ENCODE results near the gene LNX1. TPM values are rescaled to one million over a fixed set of nuclear protein-coding genes. Genes with fewer than 3 reads are reported as not detected.

LNX1 gene
- total RNA-seq, 2 experiments from 2014 or later = not detected

DNA sequence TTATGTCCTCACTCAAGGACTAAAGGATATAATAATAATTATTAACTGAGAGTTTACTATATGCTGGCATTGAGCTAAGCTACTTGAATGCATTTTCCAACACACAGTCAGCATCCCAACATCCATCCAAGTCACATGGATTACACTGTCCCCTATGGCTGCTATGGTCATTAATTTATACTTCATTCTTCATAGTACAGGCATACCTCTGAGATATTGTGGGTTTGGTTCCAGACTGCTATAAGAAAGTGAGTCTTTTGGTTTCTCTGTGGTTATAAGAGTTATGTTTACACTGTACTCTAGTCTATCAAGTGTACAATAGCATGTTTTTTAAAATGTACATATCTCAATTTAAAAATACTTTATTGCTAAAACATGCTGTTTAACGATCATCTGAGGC, 89.2 kb downstream of the LNX1 start:
- DNase-seq (no peak), ATAC-seq (no peak)
- peaks cover 5% of the 10 kb centered on the region for H3K27me3 Mint-ChIP-seq
- no peaks in the 10 kb centered on the region for H3K36me3 Mint-ChIP-seq
- no peak overlapping the region for H3K4me3 Mint-ChIP-seq
- H3K27ac Mint-ChIP-seq = no peak overlapping the region
- no peaks in the 10 kb centered on the region for H3K9me3 Mint-ChIP-seq (ENCODE audit: low read depth)
- H3K4me1 Mint-ChIP-seq = no peaks in the 10 kb centered on the region
- CTCF ChIA-PET = interaction anchor here (1.9 kb wide), 1 partner anchor 11 kb away, joined by 4 read pairs; no protein-coding TSS in a partner anchor

DNA sequence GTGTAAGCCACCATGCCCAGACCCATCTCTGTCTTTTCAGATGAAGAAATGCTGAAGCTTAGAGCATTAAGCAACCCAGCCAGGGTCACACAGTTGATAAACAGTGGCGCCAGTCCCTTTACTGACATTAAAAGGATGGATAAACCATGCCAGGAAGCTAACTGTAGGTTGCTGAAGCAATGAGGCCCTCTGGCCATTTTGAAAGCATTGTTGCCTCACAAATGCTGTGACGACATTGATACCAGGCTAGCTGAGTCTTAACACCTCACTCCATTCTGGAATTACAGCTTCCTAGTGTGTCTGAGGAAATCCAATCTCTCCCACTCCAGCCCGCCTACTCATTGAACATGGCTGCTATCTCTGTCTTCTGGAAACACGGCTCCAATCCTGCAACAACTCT, 89.7 kb downstream of the LNX1 start:
- Mint-ChIP-seq H3K27ac (no peak overlapping the region), H3K9me3 (ENCODE audit: low read depth) (no peaks in the 10 kb centered on the region)
- CTCF ChIA-PET = interaction anchor here (1.9 kb wide), 1 partner anchor 11 kb away, joined by 4 read pairs; no protein-coding TSS in a partner anchor

DNA sequence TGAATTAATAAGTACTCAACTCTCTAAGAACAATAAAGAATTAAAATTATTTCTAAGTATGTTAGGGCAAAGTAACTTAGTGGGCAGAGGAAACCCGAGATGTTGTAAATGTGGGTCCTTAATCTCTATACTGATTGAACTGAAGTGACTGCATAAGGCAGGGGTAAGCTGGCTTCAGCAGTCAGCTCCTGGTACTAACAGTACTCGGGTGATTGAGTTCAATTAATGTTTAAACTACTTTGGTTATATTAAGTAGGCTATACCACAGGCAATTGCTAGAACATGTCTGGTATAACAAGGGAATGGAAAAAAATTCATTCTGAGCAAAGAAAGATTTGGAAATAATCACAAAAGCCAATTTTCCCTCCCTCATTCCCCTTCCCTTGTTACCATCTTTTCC, 90.7 kb downstream of the LNX1 start:
- no peaks in the 10 kb centered on the region for H3K4me1 Mint-ChIP-seq
- no peaks in the 10 kb centered on the region for H3K36me3 Mint-ChIP-seq
- no peaks in the 10 kb centered on the region for H3K9me3 Mint-ChIP-seq (ENCODE audit: low read depth)
- peaks cover 2% of the 10 kb centered on the region for H3K27me3 Mint-ChIP-seq
- ATAC-seq (no peak), DNase-seq (no peak)
- CTCF ChIA-PET = interaction anchor here (1.9 kb wide), 1 partner anchor 10 kb away, joined by 4 read pairs; no protein-coding TSS in a partner anchor
- no peak overlapping the region for H3K4me3 Mint-ChIP-seq
- no peak overlapping the region for H3K27ac Mint-ChIP-seq

More for the DNA sequence above, 89.7 kb downstream of the LNX1 start:
- Mint-ChIP-seq H3K27me3 (peaks cover 5% of the 10 kb centered on the region), H3K4me3 (no peak overlapping the region), H3K36me3 (no peaks in the 10 kb centered on the region), H3K4me1 (no peaks in the 10 kb centered on the region)
- DNase-seq (no peak), ATAC-seq (no peak)

DNA sequence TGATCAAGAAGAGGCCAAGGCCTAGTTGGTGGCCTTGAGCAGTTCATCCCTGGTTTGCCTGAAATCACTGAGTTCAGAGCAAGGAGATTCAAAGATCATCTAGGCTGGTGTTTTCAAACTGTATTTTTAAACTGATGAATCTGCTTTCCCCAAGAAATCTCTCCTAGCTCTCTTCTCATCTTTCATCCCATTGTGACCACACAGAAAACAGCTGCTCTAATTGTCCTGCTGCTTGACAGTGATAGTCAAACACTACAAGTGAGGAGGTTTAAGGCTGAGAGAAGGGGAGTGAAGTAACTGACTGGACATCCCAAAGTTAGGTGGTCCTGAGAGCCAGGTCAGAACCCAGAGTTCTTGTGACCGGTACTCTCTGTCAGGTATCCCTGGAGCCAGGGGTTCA, 91.5 kb downstream of the LNX1 start:
- no peak for ATAC-seq
- no peak overlapping the region for H3K27ac Mint-ChIP-seq
- CTCF ChIA-PET = no interaction called here

DNA sequence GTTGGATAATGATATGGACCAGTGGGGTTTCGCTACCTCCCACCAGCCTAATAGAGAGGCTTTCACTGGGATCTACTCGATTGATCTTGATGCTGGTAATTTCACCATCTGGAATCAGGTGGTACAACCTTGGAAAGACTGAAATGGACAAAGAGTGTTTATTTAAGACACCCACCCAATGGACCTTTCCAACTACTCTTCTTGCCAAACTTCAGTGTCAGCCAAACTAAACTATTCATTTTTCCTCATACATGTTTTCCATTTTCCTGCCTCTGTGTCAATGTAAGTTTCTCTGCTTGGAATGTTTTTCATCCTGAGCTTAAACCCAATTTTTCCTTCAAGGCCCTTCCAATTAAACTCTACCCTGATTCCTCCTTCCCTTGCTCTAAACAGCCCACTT, 92.6 kb downstream of the LNX1 start:
- DNase-seq (no peak), ATAC-seq (no peak)
- H3K27ac Mint-ChIP-seq = no peak overlapping the region
- CTCF ChIA-PET = no interaction called here
- no peaks in the 10 kb centered on the region for H3K27me3 Mint-ChIP-seq
- H3K9me3 Mint-ChIP-seq (ENCODE audit: low read depth) = no peaks in the 10 kb centered on the region
- H3K4me1 Mint-ChIP-seq = no peaks in the 10 kb centered on the region
- no peaks in the 10 kb centered on the region for H3K36me3 Mint-ChIP-seq
- no peak overlapping the region for H3K4me3 Mint-ChIP-seq

More for the DNA sequence above, 91.5 kb downstream of the LNX1 start:
- Mint-ChIP-seq H3K27me3 (no peaks in the 10 kb centered on the region), H3K4me3 (no peak overlapping the region), H3K9me3 (ENCODE audit: low read depth) (no peaks in the 10 kb centered on the region), H3K4me1 (no peaks in the 10 kb centered on the region), H3K36me3 (no peaks in the 10 kb centered on the region)
- DNase-seq = no peak

DNA sequence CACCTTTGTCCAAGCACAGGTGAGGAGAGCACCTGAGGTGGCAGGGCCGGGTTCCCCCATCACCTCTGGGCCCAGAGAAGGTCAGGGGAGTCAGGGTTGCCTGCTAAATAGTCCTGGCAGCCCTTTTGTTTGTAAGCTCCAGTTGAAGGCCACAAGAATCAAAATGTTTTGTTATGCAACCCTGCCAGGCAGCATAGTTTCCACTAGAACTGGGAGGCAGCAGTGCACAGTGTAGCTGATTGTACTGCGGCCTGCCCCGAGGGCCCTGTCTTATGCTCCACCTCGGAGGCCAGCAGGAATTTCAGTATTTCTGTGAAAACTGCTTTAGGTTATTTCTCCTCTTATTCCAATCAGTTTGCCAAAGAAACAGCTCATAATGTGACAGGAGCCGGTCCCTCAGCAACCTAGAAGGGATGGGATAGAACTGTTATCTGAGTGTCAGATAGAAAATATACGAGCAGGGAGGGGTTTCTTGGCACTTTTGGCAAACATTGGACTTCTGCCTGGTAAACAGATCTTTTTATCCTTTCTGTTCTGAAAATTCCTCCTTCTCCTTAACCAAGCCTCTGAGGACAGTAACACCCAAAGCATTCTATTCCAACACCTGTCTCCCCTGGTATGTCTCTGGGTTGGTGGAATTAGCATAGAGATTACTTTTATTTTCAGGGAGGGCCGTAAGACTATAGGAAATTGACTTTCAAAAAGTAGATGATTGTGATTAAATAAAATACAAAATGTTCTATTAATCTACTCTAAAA, 93.6 kb downstream of the LNX1 start:
- H3K4me1 Mint-ChIP-seq = no peaks in the 10 kb centered on the region
- no peaks in the 10 kb centered on the region for H3K27me3 Mint-ChIP-seq
- no peaks in the 10 kb centered on the region for H3K36me3 Mint-ChIP-seq
- ATAC-seq = no peak
- CTCF ChIA-PET = no interaction called here
- no peak overlapping the region for H3K4me3 Mint-ChIP-seq
- no peaks in the 10 kb centered on the region for H3K9me3 Mint-ChIP-seq (ENCODE audit: low read depth)
- no peak overlapping the region for H3K27ac Mint-ChIP-seq
- DNase-seq = no peak

DNA sequence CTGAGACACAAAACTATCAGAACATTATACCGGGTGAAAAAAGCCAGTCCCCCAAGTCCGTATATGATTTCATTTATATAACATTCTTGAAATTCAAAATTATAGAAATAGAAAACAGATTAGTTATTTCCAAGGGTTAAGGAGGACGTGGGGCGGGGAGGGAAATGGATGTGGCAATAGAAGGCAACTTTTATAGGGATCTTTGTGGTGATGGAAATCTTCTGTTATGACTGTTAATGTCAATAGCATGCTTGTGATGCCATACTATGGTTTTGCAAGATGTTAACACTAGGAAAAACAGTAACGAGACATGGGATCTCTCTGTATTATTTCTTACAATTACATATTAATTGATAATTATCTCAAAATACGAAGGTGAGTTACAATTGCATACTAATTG, 96.4 kb downstream of the LNX1 start:
- ATAC-seq (no peak), DNase-seq (no peak)
- H3K4me1 Mint-ChIP-seq = no peaks in the 10 kb centered on the region
- peaks cover 8% of the 10 kb centered on the region for H3K27me3 Mint-ChIP-seq
- no peak overlapping the region for H3K4me3 Mint-ChIP-seq
- no peaks in the 10 kb centered on the region for H3K9me3 Mint-ChIP-seq (ENCODE audit: low read depth)
- no peak overlapping the region for H3K27ac Mint-ChIP-seq
- CTCF ChIA-PET = no interaction called here
- H3K36me3 Mint-ChIP-seq = no peaks in the 10 kb centered on the region

DNA sequence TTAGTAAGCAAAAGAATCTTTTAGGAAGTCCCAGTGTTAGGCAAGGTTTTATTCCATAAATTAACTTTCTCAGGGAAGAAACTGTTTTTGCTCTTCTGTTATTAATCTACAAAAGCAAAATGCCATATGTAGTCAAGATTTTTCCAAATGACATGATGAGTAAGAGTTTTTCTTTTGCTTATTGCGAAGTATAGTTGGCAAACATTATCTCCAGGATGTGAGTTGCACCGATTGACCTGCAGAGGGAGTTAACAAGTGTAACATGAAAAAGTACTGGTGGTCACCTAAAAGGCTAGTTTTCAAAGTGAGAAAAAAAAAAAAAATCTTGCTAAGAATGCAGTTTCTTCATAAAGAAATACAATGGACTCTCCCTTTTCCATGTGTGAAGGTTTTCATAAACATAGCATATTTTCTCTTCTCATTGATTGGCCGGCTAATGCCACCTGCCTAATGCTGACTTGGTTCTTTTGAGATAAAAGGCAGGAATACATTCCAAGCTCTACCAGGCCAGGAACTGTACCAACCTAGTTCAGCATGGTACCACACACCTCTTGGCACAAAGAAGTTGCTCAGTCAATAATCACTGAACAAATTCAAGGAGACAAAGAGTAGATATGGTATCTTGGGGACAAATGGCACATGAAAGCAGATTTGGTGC, 100.2 kb downstream of the LNX1 start:
- DNase-seq (no peak), ATAC-seq (no peak)
- Mint-ChIP-seq H3K36me3 (no peaks in the 10 kb centered on the region), H3K27ac (no peak overlapping the region), H3K9me3 (ENCODE audit: low read depth) (no peaks in the 10 kb centered on the region), H3K4me3 (no peak overlapping the region), H3K27me3 (peaks cover 23% of the 10 kb centered on the region), H3K4me1 (no peaks in the 10 kb centered on the region)
- CTCF ChIA-PET = interaction anchor here (1.1 kb wide), 1 partner anchor 10 kb away, joined by 4 read pairs; no protein-coding TSS in a partner anchor

DNA sequence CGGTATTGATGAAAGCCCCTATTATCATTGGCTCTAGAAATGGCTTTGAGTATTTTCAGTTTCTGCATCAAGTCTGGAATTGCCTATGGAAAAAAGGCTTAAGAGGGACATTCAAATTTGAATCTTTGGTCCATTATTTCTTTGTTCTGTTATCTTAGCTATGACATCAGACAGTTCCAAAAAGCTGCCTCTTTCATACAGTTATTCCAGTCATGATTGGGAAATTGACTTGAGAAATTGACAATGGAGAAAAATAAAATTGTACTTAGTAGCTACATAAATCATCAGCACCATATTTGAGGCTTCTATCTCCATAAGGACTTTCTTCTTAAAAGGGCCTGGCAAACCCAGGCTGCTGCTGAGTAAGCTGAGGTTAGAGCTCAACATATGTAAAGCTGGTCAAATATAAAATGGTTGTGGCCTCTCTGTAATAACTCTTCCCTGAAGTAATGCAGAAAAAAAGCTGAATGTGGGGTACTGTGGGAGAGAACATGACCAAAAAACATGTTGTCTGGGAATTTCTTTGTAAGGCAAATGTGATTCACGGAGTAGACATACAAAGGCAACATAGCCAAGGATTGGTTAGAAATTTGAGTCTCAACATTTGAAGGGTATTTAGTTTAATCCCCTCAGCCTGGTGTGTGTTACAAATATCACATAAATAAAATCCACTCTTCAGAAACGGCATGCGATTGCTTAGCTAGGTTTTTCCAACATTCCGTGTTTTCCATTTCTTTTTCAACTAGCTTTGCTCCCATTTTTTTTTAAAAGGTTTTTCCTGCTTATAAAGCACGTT, 100.9 kb downstream of the LNX1 start:
- Mint-ChIP-seq H3K36me3 (no peaks in the 10 kb centered on the region), H3K4me1 (no peaks in the 10 kb centered on the region), H3K9me3 (ENCODE audit: low read depth) (no peaks in the 10 kb centered on the region), H3K27me3 (peaks cover 27% of the 10 kb centered on the region), H3K4me3 (no peak overlapping the region), H3K27ac (no peak overlapping the region)
- no peak for DNase-seq
- no peak for ATAC-seq
- CTCF ChIA-PET = interaction anchor here (0.6 to 1.1 kb wide), 3 partner anchors 11 to 36 kb away, joined by 3 to 4 read pairs (median 3); no protein-coding TSS in a partner anchor

DNA sequence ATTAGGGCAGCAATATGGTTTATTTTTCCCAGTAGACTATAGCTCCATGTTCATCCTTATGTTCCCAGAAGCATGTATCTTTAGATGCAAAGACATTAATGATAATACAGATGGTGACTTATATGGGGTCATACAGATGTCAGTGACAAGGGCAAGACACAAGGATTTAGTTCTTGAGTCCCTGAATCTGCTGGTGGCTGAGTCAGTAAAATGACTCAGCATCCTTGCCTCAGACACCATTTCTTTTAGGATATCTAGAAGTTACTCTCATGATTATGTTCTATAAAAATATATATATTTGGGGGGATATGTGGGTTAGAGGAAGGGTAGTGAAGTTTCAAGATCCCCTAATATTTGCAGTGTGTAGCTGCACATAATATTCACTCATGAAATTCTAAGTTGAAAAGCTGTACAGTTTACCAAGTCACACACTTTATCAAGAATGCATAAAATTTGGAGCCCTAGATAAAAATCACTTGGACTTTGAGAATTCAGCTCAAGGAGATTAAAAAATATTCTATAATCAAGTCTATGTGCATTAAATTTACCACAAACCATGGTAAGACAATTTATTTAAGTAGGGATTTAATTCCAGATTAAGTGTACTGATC, 101.9 kb downstream of the LNX1 start:
- H3K27me3 Mint-ChIP-seq = peaks cover 31% of the 10 kb centered on the region
- no peak overlapping the region for H3K4me3 Mint-ChIP-seq
- CTCF ChIA-PET = interaction anchor here (1.1 kb wide), 1 partner anchor 35 kb away, joined by 3 read pairs; no protein-coding TSS in a partner anchor
- H3K9me3 Mint-ChIP-seq (ENCODE audit: low read depth) = no peaks in the 10 kb centered on the region
- H3K36me3 Mint-ChIP-seq = no peaks in the 10 kb centered on the region
- no peak overlapping the region for H3K27ac Mint-ChIP-seq
- DNase-seq (no peak), ATAC-seq (no peak)
- no peaks in the 10 kb centered on the region for H3K4me1 Mint-ChIP-seq

DNA sequence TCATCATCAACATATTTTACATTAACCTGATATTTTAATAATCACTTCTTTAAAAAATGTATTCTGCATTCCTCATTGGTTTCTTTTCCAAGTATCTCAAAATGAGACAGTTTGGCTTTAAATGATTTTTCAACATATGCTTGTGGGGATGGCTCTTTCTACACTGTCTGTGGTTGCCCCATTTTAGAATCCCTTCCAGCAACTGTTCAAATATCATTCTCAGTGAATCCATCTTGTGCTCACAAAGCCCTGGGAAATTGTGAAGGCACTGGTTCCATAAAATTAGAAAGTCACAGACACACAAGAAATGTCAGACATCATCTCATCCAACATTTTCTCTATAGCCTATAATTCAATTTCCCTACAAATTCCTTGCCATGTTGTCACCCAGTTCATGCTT, 103.5 kb downstream of the LNX1 start:
- CTCF ChIA-PET = no interaction called here
- Mint-ChIP-seq H3K4me1 (no peaks in the 10 kb centered on the region), H3K27ac (no peak overlapping the region), H3K36me3 (no peaks in the 10 kb centered on the region), H3K9me3 (ENCODE audit: low read depth) (no peaks in the 10 kb centered on the region), H3K4me3 (no peak overlapping the region), H3K27me3 (peaks cover 36% of the 10 kb centered on the region)
- no peak for DNase-seq
- ATAC-seq = no peak

DNA sequence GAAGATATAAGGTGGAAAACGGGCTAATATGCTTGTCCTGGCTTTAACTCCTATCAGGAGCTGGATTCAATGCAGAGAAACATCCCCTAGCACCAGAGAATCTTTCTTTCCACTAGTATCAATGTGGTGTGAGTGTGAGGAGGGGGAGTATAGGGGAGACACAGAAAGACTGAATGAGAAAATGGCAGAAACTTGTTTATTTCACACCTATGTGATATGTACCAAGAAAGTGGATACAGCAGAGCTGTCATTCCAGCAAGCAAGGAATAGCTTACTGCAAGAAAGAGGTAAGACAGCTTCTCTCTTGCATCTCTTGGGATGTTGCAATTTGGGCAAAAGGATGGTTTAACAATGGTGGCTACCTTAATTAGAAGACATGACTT, 105.6 kb downstream of the LNX1 start:
- Mint-ChIP-seq H3K36me3 (no peaks in the 10 kb centered on the region), H3K9me3 (ENCODE audit: low read depth) (no peaks in the 10 kb centered on the region), H3K27me3 (peaks cover 46% of the 10 kb centered on the region), H3K4me3 (no peak overlapping the region), H3K27ac (no peak overlapping the region), H3K4me1 (no peaks in the 10 kb centered on the region)
- CTCF ChIA-PET = no interaction called here
- no peak for DNase-seq
- no peak for ATAC-seq

DNA sequence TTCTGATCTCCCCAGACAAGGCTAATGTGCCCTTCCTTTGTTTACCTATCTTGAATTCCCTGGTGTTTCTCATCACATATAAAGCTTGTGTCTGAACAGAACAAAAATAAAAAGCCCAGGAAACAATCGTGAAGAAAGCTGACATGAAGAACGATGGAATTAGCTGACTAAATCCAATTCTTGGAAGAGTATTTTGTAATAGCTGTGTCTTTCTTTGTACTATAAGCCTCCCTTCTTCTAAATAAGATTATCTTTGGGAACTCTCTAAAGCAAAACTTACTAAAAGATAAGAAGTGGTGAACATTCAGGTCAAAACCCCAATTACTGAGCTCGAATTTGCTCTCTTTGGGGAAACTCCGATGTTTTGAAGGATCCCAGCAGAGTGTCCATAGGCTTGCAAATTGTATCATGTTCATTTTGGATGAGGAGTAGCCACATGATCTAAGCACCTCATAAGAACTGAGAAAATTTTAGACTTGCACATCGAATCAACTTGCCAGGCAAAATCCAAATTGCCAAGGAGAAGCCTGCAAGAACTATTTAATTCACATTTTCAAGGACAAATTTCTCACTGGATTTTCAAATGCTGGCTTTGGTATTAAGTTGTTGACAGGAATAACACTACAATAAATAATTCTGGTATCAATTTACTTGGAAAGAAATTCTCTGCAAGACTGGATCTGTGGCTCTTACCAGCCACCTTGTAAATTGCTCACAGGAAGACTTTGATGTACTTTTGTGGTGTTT, 106.2 kb downstream of the LNX1 start:
- CTCF ChIA-PET = no interaction called here
- H3K4me1 Mint-ChIP-seq = no peaks in the 10 kb centered on the region
- ATAC-seq (no peak), DNase-seq (no peak)
- H3K36me3 Mint-ChIP-seq = no peaks in the 10 kb centered on the region
- H3K27ac Mint-ChIP-seq = no peak overlapping the region
- no peak overlapping the region for H3K4me3 Mint-ChIP-seq
- H3K27me3 Mint-ChIP-seq = peaks cover 44% of the 10 kb centered on the region
- no peaks in the 10 kb centered on the region for H3K9me3 Mint-ChIP-seq (ENCODE audit: low read depth)
